Liver (tissue), 9 donors: ENCODE results near the gene CD79A. TPM values are rescaled to one million over a fixed set of nuclear protein-coding genes. Genes with fewer than 3 reads are reported as not detected.

Source experiments
- DNase-seq: peaks from one replicate; pipeline ENCODE4 v3.0.0-alpha.2; 2017; ENCODE audit warnings: low spot score
- H3K27ac ChIP-seq, 2 donors: one replicate each; pipeline ENCODE4 v1.7.0; 2013; ENCODE audit warnings: inconsistent platforms in 2 of 2, low read length in 2 of 2, control low read depth in 1 of 2, low read depth in 1 of 2, mild to moderate bottlenecking in 1 of 2
- H3K27me3 ChIP-seq, 4 donors: one replicate each; pipeline versions ENCODE4 v1.6.1 to v1.7.0; 2013; ENCODE audit warnings: low read length in 3 of 4, inconsistent platforms in 1 of 4, mild to moderate bottlenecking in 1 of 4, moderate library complexity in 1 of 4; ENCODE audit not compliant: control insufficient read depth in 4 of 4, insufficient read depth in 4 of 4
- H3K36me3 ChIP-seq, 4 donors: one replicate each; pipeline versions ENCODE4 v1.6.1 to v1.7.0; 2013; ENCODE audit warnings: low read length in 3 of 4, mild to moderate bottlenecking in 3 of 4, low read depth in 1 of 4, moderate library complexity in 1 of 4; ENCODE audit not compliant: control insufficient read depth in 4 of 4, insufficient read depth in 3 of 4
- H3K4me1 ChIP-seq, 4 donors: one replicate each; pipeline versions ENCODE4 v1.6.1 to v1.7.0; 2013; ENCODE audit warnings: low read length in 3 of 4, mild to moderate bottlenecking in 3 of 4, moderate library complexity in 1 of 4; ENCODE audit not compliant: control insufficient read depth in 4 of 4, insufficient read depth in 4 of 4
- H3K4me3 ChIP-seq, 3 donors: one replicate each; pipeline versions ENCODE4 v1.6.1 to v1.7.0; 2013; ENCODE audit warnings: low read length in 3 of 3, control low read depth in 1 of 3, low read depth in 1 of 3, mild to moderate bottlenecking in 1 of 3
- H3K9ac ChIP-seq, 2 donors: one replicate each; pipeline ENCODE4 v1.7.0; 2013; ENCODE audit warnings: low read length in 2 of 2, mild to moderate bottlenecking in 2 of 2, moderate library complexity in 2 of 2, control low read depth in 1 of 2, low read depth in 1 of 2
- H3K9me3 ChIP-seq, 4 donors: one replicate each; pipeline versions ENCODE4 v1.6.1 to v1.7.0; 2013; ENCODE audit warnings: low read length in 3 of 4; ENCODE audit not compliant: control insufficient read depth in 4 of 4
- ATF3 ChIP-seq: IDR thresholded peaks from 2 replicates; pipeline ENCODE4 v1.6.1; 2016; ENCODE audit warnings: antibody characterized with exemption
- EGR1 ChIP-seq, 2 donors: IDR thresholded peaks; 2 replicates each; pipeline ENCODE4 v1.6.1; 2016 to 2018; ENCODE audit warnings: antibody characterized with exemption in 2 of 2, low read depth in 2 of 2
- FOXA1 ChIP-seq: IDR thresholded peaks from 2 replicates; pipeline ENCODE4 v1.6.1; 2016; ENCODE audit warnings: antibody characterized with exemption
- FOXA2 ChIP-seq: IDR thresholded peaks from 2 replicates; pipeline ENCODE4 v1.6.1; 2016; ENCODE audit warnings: antibody characterized with exemption
- GABPA ChIP-seq, 2 donors: IDR thresholded peaks in 1 of 2; conservative IDR thresholded peaks in 1 of 2; 2 replicates each; pipeline ENCODE4 v1.6.1; 2016; ENCODE audit warnings: antibody characterized with exemption in 2 of 2, mild to moderate bottlenecking in 1 of 2, moderate library complexity in 1 of 2
- HNF4A ChIP-seq, 2 donors: conservative IDR thresholded peaks; 2 replicates each; pipeline ENCODE4 v1.6.1; 2016; ENCODE audit warnings: antibody characterized with exemption in 2 of 2, mild to moderate bottlenecking in 2 of 2
- HNF4G ChIP-seq: IDR thresholded peaks from 2 replicates; pipeline ENCODE4 v1.6.1; 2016; ENCODE audit warnings: antibody characterized with exemption
- JUND ChIP-seq, 2 donors: IDR thresholded peaks; 2 replicates each; pipeline ENCODE4 v1.6.1; 2016; ENCODE audit warnings: antibody characterized with exemption in 2 of 2
- MAX ChIP-seq: IDR thresholded peaks from 2 replicates; pipeline ENCODE4 v1.6.1; 2016; ENCODE audit warnings: antibody characterized with exemption
- NR2F2 ChIP-seq: IDR thresholded peaks from 2 replicates; pipeline ENCODE4 v1.6.1; 2016; ENCODE audit warnings: antibody characterized with exemption
- RAD21 ChIP-seq, 2 donors: IDR thresholded peaks; 2 replicates each; pipeline ENCODE4 v1.6.1; 2016; ENCODE audit warnings: antibody characterized with exemption in 2 of 2, mild to moderate bottlenecking in 2 of 2
- REST ChIP-seq: IDR thresholded peaks from 2 replicates; pipeline ENCODE4 v1.6.1; 2016; ENCODE audit warnings: antibody characterized with exemption, mild to moderate bottlenecking
- RXRA ChIP-seq, 2 donors: IDR thresholded peaks; 2 replicates each; pipeline ENCODE4 v1.6.1; 2017 to 2018; ENCODE audit warnings: antibody characterized with exemption in 2 of 2, mild to moderate bottlenecking in 1 of 2
- SP1 ChIP-seq: IDR thresholded peaks from 2 replicates; pipeline ENCODE4 v1.6.1; 2018; ENCODE audit warnings: antibody characterized with exemption, mild to moderate bottlenecking
- TAF1 ChIP-seq: conservative IDR thresholded peaks from 2 replicates; pipeline ENCODE4 v1.6.1; 2016; ENCODE audit warnings: antibody characterized with exemption, mild to moderate bottlenecking
- YY1 ChIP-seq: IDR thresholded peaks from 2 replicates; pipeline ENCODE4 v1.6.1; 2016; ENCODE audit warnings: antibody characterized with exemption, mild to moderate bottlenecking
- ZBTB33 ChIP-seq: IDR thresholded peaks from 2 replicates; pipeline ENCODE4 v1.6.1; 2016; ENCODE audit warnings: antibody characterized with exemption
- WGBS: extraction: QIAGEN DNeasy Blood & Tissue Kit; methylation state at CpG from one replicate; pipeline ENCODE4 v1.1.7; 2013; 5-methylcytosine and 5-hydroxymethylcytosine counted together
- polyA plus RNA-seq, 2 donors: library from polyadenylated mRNA; stranded (reverse) in 1 of 2; unstranded in 1 of 2; fragments of 200-250 nt in 1 of 2; fragments of >200 nt in 1 of 2; fragmentation: Nextera tagmentation in 1 of 2; extraction: Ambion mirVana in 1 of 2; gene quantifications; one replicate each; pipeline versions ENCODE4 v1.2.1 to v1.2.3, GENCODE V29; 2013 to 2015
- total RNA-seq, 2 donors: library from RNA; depleted of rRNA; stranded (reverse); fragments of >200 nt; gene quantifications; one replicate each; pipeline ENCODE4 v1.2.3, GENCODE V29; 2014
- TF ChIP-seq, protein P1 (sequence below): fragments of 150-350 bp; IDR thresholded peaks from 2 replicates; pipeline ENCODE4 v1.5.1; 2017; ENCODE audit warnings: improper control_type of control experiment, low read depth, low read length; ENCODE audit not compliant: missing input control
- donor health status: healthy.
- donor health status: healthy.
- donor health status: healthy.
- donor health status: healthy.
- donor health status: healthy.

The CD79A gene
- total and polyA plus RNA-seq, 4 donors: 0.43 to 5.0 (median 2.0) TPM

- Histone ChIP-seq H3K27me3 (peaks cover 4 to 16% (median 9%) of the 10 kb centered on the region in 4 donors), H3K4me1 (peaks cover 0 to 3% (median 1%) of the 10 kb centered on the region in 4 donors), H3K4me3 (no peak overlapping the region), H3K9me3 (peaks cover 0 to 2% (median 0%) of the 10 kb centered on the region in 4 donors), H3K27ac (no peak overlapping the region), H3K36me3 (no peaks in the 10 kb centered on the region), H3K9ac (no peak overlapping the region)
- 34% methylated on average over 27 of the region's 27 CpGs for WGBS
- DNase-seq: no peak
- TF ChIP-seq RXRA (IDR thresholded peaks at IDR 0.05): no peak
- no peak for TF ChIP-seq FOXA2
- TF ChIP-seq JUND (IDR thresholded peaks at IDR 0.05): no peak
- no peak for TF ChIP-seq MAX
- no peak for TF ChIP-seq RAD21 (IDR thresholded peaks at IDR 0.05)
Observed at GRCh38 chr19:41915776-41916414, 38.8 kb downstream of the CD79A start.

GRCh38 chr19:41917676-41918075, 40.6 kb downstream of the CD79A start:
- WGBS: 54% methylated on average over 12 of the region's 12 CpGs
- Histone ChIP-seq H3K36me3 (no peaks in the 10 kb centered on the region), H3K4me3 (no peak overlapping the region), H3K27ac (no peak overlapping the region), H3K9ac (no peak overlapping the region), H3K27me3 (peaks cover 4 to 18% (median 8%) of the 10 kb centered on the region in 4 donors), H3K4me1 (peaks cover 0 to 3% (median 1%) of the 10 kb centered on the region in 4 donors), H3K9me3 (peaks cover 0 to 2% (median 0%) of the 10 kb centered on the region in 4 donors)
- no peak for DNase-seq
- no peak for TF ChIP-seq RXRA (IDR thresholded peaks at IDR 0.05)
- TF ChIP-seq TAF1: no peak
- no peak for TF ChIP-seq HNF4A (conservative IDR thresholded peaks at IDR 0.05)
- TF ChIP-seq HNF4G: no peak
- no peak for TF ChIP-seq SP1
- TF ChIP-seq JUND (IDR thresholded peaks at IDR 0.05): no peak
- TF ChIP-seq ZBTB33: no peak
- TF ChIP-seq, protein P1, sequence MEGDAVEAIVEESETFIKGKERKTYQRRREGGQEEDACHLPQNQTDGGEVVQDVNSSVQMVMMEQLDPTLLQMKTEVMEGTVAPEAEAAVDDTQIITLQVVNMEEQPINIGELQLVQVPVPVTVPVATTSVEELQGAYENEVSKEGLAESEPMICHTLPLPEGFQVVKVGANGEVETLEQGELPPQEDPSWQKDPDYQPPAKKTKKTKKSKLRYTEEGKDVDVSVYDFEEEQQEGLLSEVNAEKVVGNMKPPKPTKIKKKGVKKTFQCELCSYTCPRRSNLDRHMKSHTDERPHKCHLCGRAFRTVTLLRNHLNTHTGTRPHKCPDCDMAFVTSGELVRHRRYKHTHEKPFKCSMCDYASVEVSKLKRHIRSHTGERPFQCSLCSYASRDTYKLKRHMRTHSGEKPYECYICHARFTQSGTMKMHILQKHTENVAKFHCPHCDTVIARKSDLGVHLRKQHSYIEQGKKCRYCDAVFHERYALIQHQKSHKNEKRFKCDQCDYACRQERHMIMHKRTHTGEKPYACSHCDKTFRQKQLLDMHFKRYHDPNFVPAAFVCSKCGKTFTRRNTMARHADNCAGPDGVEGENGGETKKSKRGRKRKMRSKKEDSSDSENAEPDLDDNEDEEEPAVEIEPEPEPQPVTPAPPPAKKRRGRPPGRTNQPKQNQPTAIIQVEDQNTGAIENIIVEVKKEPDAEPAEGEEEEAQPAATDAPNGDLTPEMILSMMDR: no peak
- no peak for TF ChIP-seq EGR1 (IDR thresholded peaks at IDR 0.05; ENCODE audit: low read depth in 2 of 2)
- TF ChIP-seq REST: no peak
- TF ChIP-seq GABPA (IDR thresholded peaks at IDR 0.05 in 1 of 2, conservative IDR thresholded peaks at IDR 0.05 in 1 of 2): no peak
- no peak for TF ChIP-seq NR2F2
- no peak for TF ChIP-seq YY1
- no peak for TF ChIP-seq FOXA2
- TF ChIP-seq FOXA1: no peak
- no peak for TF ChIP-seq RAD21 (IDR thresholded peaks at IDR 0.05)
- TF ChIP-seq MAX: no peak
- no peak for TF ChIP-seq ATF3
